Activated T-helper 1 cell treated with anti-CD3 and anti-CD28 coated beads, Interleukin-12 subunit alpha, Interleukin-12 subunit beta, Interleukin-2, Interleukin-4 antibody, amounts not matched to agents 30 ng/mL and 10 ng/mL and 1 ng/mL, durations not matched to agents 14 hours and 24 hours and 36 hours (primary cell): ENCODE measurements around the gene PNLDC1. TPM values are rescaled to one million over a fixed set of nuclear protein-coding genes. Genes with fewer than 3 reads are reported as not detected.
A peak's percentile ranks its signal among the peaks of the same experiment; 100 is the strongest.

Experiments
- DNase-seq: peaks from one replicate; pipeline ENCODE4 v3.0.0; 2021; ENCODE audit warnings: low spot score
- H3K27ac Mint-ChIP-seq: one replicate; pipeline ENCODE4 v1.8.0; 2021; ENCODE audit warnings: mild to moderate bottlenecking, mixed read lengths
- H3K27me3 Mint-ChIP-seq: one replicate; pipeline ENCODE4 v1.8.0; 2022; ENCODE audit warnings: mild to moderate bottlenecking, moderate library complexity, mixed read lengths; ENCODE audit not compliant: insufficient read depth
- H3K36me3 Mint-ChIP-seq: one replicate; pipeline ENCODE4 v1.8.0; 2021; ENCODE audit warnings: low read depth, mixed read lengths
- H3K4me1 Mint-ChIP-seq: one replicate; pipeline ENCODE4 v1.8.0; 2021; ENCODE audit warnings: low read depth, mixed read lengths
- H3K4me3 Mint-ChIP-seq: one replicate; pipeline ENCODE4 v1.8.0; 2021; ENCODE audit warnings: mild to moderate bottlenecking, moderate library complexity, mixed read lengths
- H3K9me3 Mint-ChIP-seq: one replicate; pipeline ENCODE4 v1.8.0; 2021; ENCODE audit warnings: mixed read lengths
- intact Hi-C: fragments of 100-400 bp; cut with micrococcal nuclease; formaldehyde crosslinking; loops from one replicate; pipeline ENCODE4 v1.15.1; 2024
- total RNA-seq: library from RNA; stranded (reverse); gene quantifications from 2 replicates; pipeline ENCODE4 v1.2.3, GENCODE V29; 2022

Gene PNLDC1, protein sequence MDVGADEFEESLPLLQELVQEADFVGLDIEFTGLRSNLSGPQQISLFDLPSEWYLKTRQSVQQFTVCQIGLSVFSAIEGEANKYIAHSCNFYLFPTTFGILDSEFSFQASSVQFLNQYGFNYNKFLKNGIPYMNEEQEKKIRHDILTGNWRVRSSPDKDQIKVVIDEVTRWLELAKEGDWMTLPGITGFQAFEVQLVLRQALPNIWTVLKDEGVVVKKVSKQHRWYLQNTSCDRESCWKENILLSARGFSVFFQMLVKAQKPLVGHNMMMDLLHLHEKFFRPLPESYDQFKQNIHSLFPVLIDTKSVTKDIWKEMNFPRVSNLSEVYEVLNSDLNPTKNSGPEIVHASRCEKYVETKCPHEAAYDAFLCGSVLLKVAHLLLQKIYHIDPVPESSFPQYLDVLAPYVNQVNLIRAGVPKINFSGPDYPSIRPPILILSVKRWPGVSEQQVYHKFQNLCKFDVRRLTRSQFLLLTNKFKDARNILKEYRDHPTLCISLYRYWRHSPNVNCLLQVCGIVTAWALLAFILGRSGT
- total RNA-seq, result 0.56 and 0.78 TPM in 2 replicates

DNA sequence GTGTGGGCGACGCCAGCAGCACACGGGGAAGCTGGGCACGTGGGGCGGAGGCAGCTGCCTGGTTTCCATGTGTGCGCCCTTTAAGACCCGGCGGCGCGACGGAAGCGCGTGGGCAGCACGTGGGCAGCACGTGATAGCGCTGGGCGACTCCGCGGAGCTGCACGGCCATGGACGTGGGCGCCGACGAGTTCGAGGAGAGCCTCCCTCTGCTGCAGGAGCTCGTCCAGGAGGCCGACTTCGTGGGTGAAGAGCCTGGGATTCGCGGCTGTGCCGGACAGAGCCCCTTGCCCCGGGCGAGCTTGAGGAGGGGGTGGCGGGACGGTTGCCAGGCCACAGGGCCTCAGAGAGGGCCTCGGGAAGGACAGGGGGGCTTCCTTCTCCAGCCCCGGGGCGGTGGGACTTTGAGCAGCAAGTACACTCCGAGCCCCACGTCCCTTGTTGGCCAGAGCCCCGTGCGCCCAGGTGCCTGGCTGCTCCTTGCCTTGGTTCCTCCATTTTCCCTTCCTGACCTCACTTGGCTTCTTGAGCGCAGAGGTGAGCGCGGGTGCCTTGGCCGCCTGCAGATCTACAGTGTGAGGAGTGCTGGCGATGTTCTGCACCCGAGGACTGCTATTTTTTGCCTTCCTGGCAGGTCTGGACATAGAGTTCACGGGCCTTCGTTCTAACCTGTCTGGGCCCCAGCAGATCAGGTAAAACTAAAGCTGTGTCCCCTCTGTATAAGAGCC is at the start of gene PNLDC1:
PNLDC1 (plus strand) TSS at position 136 of the 725 bp plus-strand sequence; CDS start at position 168, 32 bp downstream.
- intact Hi-C loops, result no loop called here
- Mint-ChIP-seq H3K27me3 (no peaks in the 10 kb centered on the region), H3K9me3 (no peaks in the 10 kb centered on the region), H3K27ac (no peak within 1 kb of the TSS), H3K4me1 (peaks cover 17% of the 10 kb centered on the region), H3K4me3 (no peak within 1 kb of the TSS), H3K36me3 (peaks cover 28% of the 10 kb centered on the region)
- DNase-seq, result no peak

DNA sequence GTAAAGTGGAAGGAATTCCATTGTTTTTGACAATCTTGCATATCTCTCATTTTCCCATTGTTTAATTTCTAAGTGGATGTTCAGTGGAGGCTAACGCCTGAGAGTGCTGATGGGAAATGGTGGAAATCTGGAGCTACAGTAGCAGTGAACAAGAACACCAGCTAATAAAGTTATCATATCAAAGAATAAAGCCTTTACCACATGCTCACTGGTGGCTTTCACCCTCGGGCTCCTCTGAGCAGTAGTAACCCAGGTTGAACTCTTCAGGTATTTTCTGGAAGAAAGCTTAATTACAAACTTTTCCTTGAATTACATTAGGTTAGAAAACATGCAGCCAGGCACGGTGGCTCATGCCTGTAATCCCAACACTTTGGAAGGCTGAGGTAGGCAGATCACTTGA is 48.6 kb upstream of the PNLDC1 start:
- no peak overlapping the region for H3K27ac Mint-ChIP-seq
- intact Hi-C loops, result loop anchor here (5.0 kb wide), 1 partner anchor 36 kb away; the partner anchor contains the start of gene TCP1
- H3K4me3 Mint-ChIP-seq, result no peak overlapping the region

DNA sequence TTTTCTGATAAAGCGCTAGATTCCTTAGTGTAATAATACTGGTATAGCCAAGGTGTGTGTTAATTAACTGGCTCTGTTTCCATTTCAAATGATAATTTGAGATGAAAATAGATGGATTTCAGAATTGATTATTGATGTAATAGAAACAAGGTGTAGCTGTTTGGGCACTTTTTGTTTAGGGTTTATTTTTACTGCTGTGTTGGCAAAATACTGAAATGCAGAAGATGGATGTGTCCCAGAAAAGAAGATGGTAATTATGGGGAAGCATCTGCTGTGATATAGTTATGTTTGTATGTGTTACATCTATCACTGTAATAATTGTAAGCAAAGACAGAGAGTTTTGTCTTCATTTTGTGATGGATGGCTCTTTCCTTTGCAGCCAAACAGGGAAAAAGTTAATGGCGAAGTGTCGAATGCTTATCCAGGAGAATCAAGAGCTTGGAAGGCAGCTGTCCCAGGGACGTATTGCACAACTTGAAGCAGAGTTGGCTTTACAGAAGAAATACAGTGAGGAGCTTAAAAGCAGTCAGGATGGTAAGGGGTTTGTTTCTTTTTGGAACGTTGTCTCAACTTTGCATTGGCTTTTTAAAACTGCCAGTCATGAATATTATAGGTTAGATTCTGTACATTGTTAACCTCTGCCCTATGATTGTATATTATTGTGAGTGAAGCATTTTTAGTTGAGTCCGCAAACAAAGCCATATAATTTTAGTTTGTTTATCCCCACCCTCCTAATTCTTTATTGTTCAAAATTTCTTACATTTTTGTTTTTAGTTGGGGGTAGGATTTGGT is 46.8 kb upstream of the PNLDC1 start:
- Mint-ChIP-seq H3K27ac (no peak overlapping the region), H3K27me3 (no peaks in the 10 kb centered on the region), H3K9me3 (no peaks in the 10 kb centered on the region), H3K4me1 (peaks cover 21% of the 10 kb centered on the region), H3K4me3 (no peak overlapping the region), H3K36me3 (peaks cover 52% of the 10 kb centered on the region)
- intact Hi-C loops, result loop anchor here (5.0 kb wide), 1 partner anchor 34 kb away; the partner anchor contains the start of gene TCP1
- no peak for DNase-seq

More for the DNA sequence above, 48.6 kb upstream of the PNLDC1 start:
- peaks cover 21% of the 10 kb centered on the region for H3K4me1 Mint-ChIP-seq
- peaks cover 50% of the 10 kb centered on the region for H3K36me3 Mint-ChIP-seq
- DNase-seq, result no peak
- no peaks in the 10 kb centered on the region for H3K27me3 Mint-ChIP-seq
- no peaks in the 10 kb centered on the region for H3K9me3 Mint-ChIP-seq

DNA sequence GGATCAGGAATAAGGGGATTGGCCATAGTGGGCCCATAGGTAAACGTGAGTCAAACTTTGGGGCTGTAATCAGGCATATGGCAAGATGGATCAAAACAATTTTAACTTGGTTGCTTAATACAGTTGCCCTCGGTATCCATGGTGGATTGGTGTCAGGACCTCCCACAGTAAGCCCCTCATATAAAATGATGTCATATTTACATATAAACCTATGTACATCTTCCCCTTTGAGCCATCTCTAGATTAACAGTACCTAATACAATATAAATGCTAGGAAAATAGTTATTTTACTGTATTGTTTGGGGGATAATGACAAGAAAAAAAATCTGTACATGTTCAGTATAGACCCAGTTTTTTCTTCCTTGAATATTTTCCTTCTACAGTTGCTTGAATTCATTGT is 45.7 kb upstream of the PNLDC1 start:
- intact Hi-C loops, result loop anchor here (5.0 kb wide), 1 partner anchor 33 kb away; the partner anchor contains the start of gene TCP1
- H3K4me1 Mint-ChIP-seq, result peaks cover 25% of the 10 kb centered on the region
- H3K4me3 Mint-ChIP-seq, result no peak overlapping the region
- H3K27me3 Mint-ChIP-seq, result no peaks in the 10 kb centered on the region
- DNase-seq, result no peak
- no peaks in the 10 kb centered on the region for H3K9me3 Mint-ChIP-seq
- no peak overlapping the region for H3K27ac Mint-ChIP-seq
- H3K36me3 Mint-ChIP-seq, result peaks cover 47% of the 10 kb centered on the region

DNA sequence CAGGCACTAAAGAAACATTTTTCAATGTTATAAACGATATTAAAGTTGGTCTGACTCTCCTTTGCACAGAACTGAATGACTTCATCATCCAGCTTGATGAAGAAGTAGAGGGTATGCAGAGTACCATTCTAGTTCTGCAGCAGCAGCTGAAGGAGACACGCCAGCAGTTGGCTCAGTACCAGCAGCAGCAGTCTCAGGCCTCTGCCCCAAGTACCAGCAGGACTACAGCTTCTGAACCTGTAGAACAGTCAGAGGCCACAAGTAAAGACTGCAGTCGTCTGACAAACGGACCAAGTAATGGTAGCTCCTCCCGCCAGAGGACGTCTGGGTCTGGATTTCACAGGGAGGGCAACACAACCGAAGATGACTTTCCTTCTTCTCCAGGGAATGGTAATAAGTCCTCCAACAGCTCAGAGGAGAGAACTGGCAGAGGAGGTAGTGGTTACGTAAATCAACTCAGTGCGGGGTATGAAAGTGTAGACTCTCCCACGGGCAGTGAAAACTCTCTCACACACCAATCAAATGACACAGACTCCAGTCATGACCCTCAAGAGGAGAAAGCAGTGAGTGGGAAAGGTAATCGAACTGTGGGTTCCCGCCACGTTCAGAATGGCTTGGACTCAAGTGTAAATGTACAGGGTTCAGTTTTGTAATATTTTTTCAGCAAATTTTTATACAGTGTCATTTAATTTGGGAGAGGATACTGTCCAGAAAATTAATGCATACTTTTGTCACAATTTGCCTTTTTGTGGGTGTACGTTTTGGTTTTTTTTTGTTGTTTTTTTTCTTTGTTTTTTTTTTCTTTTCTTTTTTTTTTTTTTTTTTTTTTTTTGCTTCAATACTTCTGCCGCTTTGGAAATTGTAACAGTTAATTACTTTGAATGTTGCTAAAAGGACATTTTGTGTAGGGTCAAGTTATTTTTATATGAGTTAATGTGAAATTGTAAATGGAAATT is 44.8 kb upstream of the PNLDC1 start:
- intact Hi-C loops, result loop anchor here (5.0 kb wide), 1 partner anchor 32 kb away; the partner anchor contains the start of gene TCP1
- DNase-seq, result no peak
- Mint-ChIP-seq H3K36me3 (peaks cover 48% of the 10 kb centered on the region), H3K27me3 (no peaks in the 10 kb centered on the region), H3K4me3 (no peak overlapping the region), H3K27ac (no peak overlapping the region), H3K4me1 (peaks cover 27% of the 10 kb centered on the region), H3K9me3 (no peaks in the 10 kb centered on the region)

DNA sequence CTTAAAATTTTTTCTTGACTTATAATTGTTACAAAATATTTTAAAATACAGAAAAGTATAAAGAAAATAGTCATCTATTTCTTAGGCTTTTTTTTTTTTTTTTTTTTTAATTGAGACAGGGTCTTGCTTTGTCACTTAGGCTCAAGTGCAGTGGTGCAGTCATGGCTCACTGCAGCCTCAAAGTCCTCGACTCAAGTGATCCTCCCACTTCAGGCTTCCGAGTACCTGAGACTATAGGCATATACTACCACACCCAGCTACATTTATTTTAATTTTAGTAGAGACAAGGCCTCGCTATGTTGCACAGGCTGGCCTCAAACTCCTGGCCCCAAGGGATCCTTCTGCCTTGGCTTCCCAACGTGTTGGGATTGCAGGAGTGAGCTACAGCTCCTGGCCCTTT is 43.6 kb upstream of the PNLDC1 start:
- Mint-ChIP-seq H3K27me3 (no peaks in the 10 kb centered on the region), H3K27ac (no peak overlapping the region), H3K36me3 (peaks cover 52% of the 10 kb centered on the region), H3K9me3 (no peaks in the 10 kb centered on the region), H3K4me3 (no peak overlapping the region), H3K4me1 (peaks cover 39% of the 10 kb centered on the region)
- intact Hi-C loops, result no loop called here
- no peak for DNase-seq

DNA sequence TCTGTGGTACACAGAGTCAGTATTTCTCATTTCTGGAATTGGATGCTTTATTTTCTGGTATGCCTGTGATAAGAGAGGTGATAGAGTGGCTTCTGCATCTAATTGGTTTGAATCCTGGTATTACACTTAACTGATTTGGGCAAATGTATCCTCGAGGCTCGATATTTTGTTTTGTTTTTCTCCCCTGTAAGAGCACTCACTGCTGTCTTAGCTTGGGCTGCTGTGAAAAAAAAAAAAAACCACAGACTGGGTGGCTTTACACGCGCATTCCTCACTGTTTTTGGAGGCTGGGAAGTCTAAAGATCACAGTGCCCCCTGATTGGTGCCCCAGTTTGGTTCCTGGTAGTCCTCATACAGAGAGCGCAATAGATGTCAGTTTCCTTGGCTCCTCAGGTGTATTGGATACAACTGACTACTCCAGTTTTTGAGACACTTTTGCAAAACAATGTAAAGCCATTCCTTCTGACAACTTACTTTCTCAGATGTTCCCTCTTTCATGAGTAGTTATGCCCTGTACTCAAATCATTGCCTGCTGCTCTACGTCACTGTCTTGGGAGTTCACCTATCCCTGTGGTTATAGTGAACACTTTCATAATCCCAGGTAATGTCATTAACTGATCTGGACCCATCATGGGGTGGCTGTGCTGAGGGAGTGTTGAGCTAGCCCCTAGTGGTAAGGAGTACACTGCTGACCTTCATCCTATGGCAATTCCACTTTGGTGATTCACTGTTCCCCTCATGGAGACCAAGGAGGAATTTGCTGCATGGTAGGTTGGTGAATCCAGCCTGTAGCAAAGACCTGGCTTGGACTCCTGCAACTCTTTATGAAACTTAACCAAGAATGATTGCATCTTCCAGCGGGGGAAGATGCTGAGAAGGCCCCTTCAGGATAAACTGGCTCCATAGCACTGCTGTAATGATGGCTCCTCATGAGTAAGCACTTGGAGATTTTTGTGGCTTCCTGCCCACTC is 41.8 kb upstream of the PNLDC1 start:
- no peaks in the 10 kb centered on the region for H3K9me3 Mint-ChIP-seq
- no peak for DNase-seq
- intact Hi-C loops, result no loop called here
- H3K4me3 Mint-ChIP-seq, result no peak overlapping the region
- peaks cover 41% of the 10 kb centered on the region for H3K4me1 Mint-ChIP-seq
- peaks cover 47% of the 10 kb centered on the region for H3K36me3 Mint-ChIP-seq
- H3K27ac Mint-ChIP-seq, result peak overlapping the region; percentile 54
- no peaks in the 10 kb centered on the region for H3K27me3 Mint-ChIP-seq

DNA sequence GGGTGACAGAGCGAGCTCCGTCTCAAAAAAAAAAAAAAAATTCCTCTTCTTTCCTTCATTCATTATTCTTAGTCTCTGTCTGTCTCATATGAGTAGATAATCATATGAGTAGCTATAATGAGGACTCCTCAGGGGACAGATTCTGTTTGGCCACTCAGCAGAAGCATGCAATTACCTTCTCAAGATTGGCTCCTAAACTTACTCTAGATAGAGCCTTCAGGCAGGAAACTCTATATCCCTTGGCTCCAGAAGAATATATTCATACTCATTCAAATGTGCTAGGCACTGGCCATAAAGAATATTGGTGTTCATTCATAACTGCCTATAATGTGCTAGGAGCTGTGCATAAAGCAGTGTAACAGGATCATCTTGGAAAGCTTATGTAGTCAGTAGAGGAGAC is 40.4 kb upstream of the PNLDC1 start:
- H3K36me3 Mint-ChIP-seq, result peaks cover 42% of the 10 kb centered on the region

DNA sequence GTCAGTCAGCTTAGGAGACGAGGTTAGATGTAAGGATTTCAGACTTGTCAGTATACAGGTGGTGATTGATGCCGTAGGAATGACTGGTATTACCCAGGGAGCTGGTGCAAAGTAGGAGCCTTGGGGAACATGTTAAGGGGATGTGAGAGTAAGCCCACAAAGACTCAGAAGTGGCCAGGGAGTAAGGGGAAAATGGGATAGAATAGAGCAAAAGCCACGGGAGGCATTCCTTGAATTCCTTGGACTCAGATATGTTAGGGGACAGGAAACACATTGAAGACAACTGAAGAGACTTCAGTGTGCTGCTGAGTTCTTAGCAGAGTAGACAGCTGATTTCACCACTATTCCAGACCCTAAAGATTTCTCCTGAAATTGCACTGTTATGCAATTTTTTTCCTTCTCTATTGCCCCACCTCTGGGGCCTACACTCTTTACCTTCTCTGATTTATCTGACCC is 39.4 kb upstream of the PNLDC1 start:
- no peak for DNase-seq
- H3K27ac Mint-ChIP-seq, result peak overlapping the region; percentile 89
- H3K4me3 Mint-ChIP-seq, result peak overlapping the region; percentile 89
- no peaks in the 10 kb centered on the region for H3K9me3 Mint-ChIP-seq
- H3K4me1 Mint-ChIP-seq, result peaks cover 33% of the 10 kb centered on the region
- peaks cover 40% of the 10 kb centered on the region for H3K36me3 Mint-ChIP-seq
- no peaks in the 10 kb centered on the region for H3K27me3 Mint-ChIP-seq
- intact Hi-C loops, result loop anchor here (2.0 to 5.0 kb wide), 2 partner anchors 14 to 908 kb away; no protein-coding TSS in a partner anchor

More for the DNA sequence above, 40.4 kb upstream of the PNLDC1 start:
- no peaks in the 10 kb centered on the region for H3K27me3 Mint-ChIP-seq
- no peak for DNase-seq
- peak overlapping the region; percentile 34 for H3K4me3 Mint-ChIP-seq
- intact Hi-C loops, result loop anchor here (2.0 to 5.0 kb wide), 2 partner anchors 13 to 907 kb away; no protein-coding TSS in a partner anchor
- H3K27ac Mint-ChIP-seq, result peak overlapping the region; percentile 46
- peaks cover 38% of the 10 kb centered on the region for H3K4me1 Mint-ChIP-seq
- no peaks in the 10 kb centered on the region for H3K9me3 Mint-ChIP-seq

DNA sequence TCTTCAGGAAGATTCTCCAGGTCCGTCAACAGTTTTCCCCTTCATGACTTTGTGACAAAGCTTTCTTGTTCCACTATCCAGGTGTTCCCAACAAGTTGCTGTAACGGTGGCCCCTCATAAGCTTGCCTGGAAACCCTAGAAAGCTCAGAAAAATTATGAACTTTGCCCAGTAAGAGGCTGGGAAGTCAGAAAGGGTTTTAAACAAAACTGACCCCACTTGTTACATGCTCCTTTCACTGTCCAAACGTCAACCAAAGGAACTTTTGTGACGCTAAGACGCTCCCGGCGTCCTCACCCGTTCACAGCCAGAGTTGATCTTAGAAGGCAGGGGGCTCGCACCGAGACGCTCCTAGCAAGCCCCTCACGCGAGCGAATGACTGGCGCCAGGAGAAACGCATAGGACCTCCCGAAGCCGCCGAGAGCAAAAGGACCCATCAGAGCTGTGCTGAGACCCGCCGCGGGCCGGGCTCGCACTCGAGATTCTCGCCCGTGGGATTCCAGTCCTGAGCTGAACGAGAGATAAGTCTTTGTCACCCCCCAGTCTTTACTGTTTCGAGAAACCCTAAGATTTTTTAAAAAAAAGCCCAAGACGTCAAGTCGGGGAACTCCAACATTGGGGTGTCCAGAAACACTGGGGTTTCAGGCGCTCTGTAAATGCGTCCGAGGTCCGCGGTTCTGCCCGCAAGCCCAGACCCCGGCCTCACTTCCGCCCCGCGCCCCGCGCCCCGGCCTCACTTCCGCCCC is 38.8 kb upstream of the PNLDC1 start:
- Mint-ChIP-seq H3K4me1 (peaks cover 37% of the 10 kb centered on the region), H3K36me3 (peaks cover 36% of the 10 kb centered on the region), H3K9me3 (no peaks in the 10 kb centered on the region), H3K27me3 (no peaks in the 10 kb centered on the region), H3K27ac (peak overlapping the region; percentile 93), H3K4me3 (peak overlapping the region; percentile 89)
- intact Hi-C loops, result loop anchor here (2.0 to 5.0 kb wide), 2 partner anchors 14 to 909 kb away; no protein-coding TSS in a partner anchor
- DNase-seq, result no peak
